Islet precursor cell (in vitro differentiated cells): ENCODE results near the gene BTBD10.

Source experiments
- DNase-seq: peaks from one replicate; pipeline ENCODE4 v3.0.0-alpha.2; 2018

The BTBD10 gene

GRCh38 chr11:13462901-13463778 lies at the start of gene BTBD10:
TSS of gene BTBD10 (minus strand) at chr11:13463222. CDS start at chr11:13445124, 18,098 bp downstream.
- DNase-seq, result peak; percentile 97

- no peak for DNase-seq
Observed at GRCh38 chr11:13503393-13503792, 40.4 kb upstream of the BTBD10 start.

GRCh38 chr11:13502492-13502891 lies 39.5 kb upstream of the BTBD10 start:
- no peak for DNase-seq

GRCh38 chr11:13495929-13496328 lies 32.9 kb upstream of the BTBD10 start, which contains the start of gene PTH:
TSS of gene PTH (minus strand) at chr11:13495997. CDS start at chr11:13492855, 3,142 bp downstream.
- DNase-seq, result no peak

GRCh38 chr11:13494051-13494450 lies 31.0 kb upstream of the BTBD10 start:
- DNase-seq, result peak; percentile 64

- peak; percentile 73 for DNase-seq
Observed at GRCh38 chr11:13487661-13488030, 24.6 kb upstream of the BTBD10 start.

- DNase-seq, result peak; percentile 93
Observed at GRCh38 chr11:13486926-13487660, 24.1 kb upstream of the BTBD10 start.

GRCh38 chr11:13480198-13480597 lies 17.2 kb upstream of the BTBD10 start:
- DNase-seq, result no peak

- DNase-seq, result no peak
Observed at GRCh38 chr11:13479688-13480087, 16.7 kb upstream of the BTBD10 start.

- no peak for DNase-seq
Observed at GRCh38 chr11:13475091-13475490, 12.1 kb upstream of the BTBD10 start.

GRCh38 chr11:13473013-13473722 lies 10.1 kb upstream of the BTBD10 start:
- DNase-seq, result no peak

- DNase-seq, result no peak
Observed at GRCh38 chr11:13468750-13469149, 5.7 kb upstream of the BTBD10 start.

- DNase-seq, result no peak
Observed at GRCh38 chr11:13465909-13466371, 2.9 kb upstream of the BTBD10 start.

- DNase-seq, result no peak
Observed at GRCh38 chr11:13463779-13464290, 813 bp upstream of the BTBD10 start.

- DNase-seq, result peak; percentile 87
Observed at GRCh38 chr11:13462311-13462900, 616 bp downstream of the BTBD10 start.

GRCh38 chr11:13461291-13461690 lies 1.7 kb downstream of the BTBD10 start:
- no peak for DNase-seq

- no peak for DNase-seq
Observed at GRCh38 chr11:13450832-13451397, 12.1 kb downstream of the BTBD10 start.

- DNase-seq, result no peak
Observed at GRCh38 chr11:13449522-13449921, 13.5 kb downstream of the BTBD10 start.

- no peak for DNase-seq
Observed at GRCh38 chr11:13448876-13449275, 14.1 kb downstream of the BTBD10 start.

- DNase-seq, result no peak
Observed at GRCh38 chr11:13446444-13446843, 16.6 kb downstream of the BTBD10 start.

GRCh38 chr11:13445588-13445987 lies 17.4 kb downstream of the BTBD10 start:
- DNase-seq, result no peak
